ENCODE data around the gene ZNF827. TPM values are rescaled to one million over a fixed set of nuclear protein-coding genes. Genes with fewer than 3 reads are reported as not detected.

The ZNF827 gene
- total and polyA plus RNA-seq, 2 of the 8 experiments (the other 6 are each of a cell fraction or from before 2014, with no cell fraction given): 25.3 to 26.2 TPM

DNA sequence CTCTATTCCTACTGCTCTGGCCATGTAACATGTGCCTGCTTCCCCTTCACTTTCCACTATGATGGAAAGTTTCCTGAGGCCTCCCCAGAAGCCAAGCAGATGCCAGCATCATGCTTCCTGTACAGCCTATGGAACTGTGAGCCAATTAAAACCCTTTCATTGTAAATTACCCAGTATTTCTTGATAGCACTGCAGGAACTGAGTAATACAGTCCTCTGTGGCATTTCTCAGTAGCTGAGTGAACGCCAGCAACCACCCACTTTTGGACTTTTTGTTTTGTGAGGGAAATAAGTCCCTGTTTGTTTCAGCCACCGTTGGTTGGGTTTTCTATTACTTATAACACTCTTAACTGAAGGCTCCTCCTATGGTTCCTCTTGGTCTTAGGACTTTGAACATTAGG lies 154.6 kb downstream of the ZNF827 start (continued):
- TF ChIP-seq CHD7 (IDR thresholded peaks at IDR 0.05; ENCODE audit: insufficient replicate concordance, low read length) (no peak), E2F6 (IDR thresholded peaks at IDR 0.05) (no peak), KDM4A (IDR thresholded peaks at IDR 0.05; ENCODE audit: low read depth, low read length, severe bottlenecking) (no peak), RAD21 (IDR thresholded peaks at IDR 0.05 in 1 of 2, conservative IDR thresholded peaks at IDR 0.05 in 1 of 2; ENCODE audit: low read depth in 2 of 2, low read length in 2 of 2) (no peak), USF2 (IDR thresholded peaks at IDR 0.05; ENCODE audit: low read length) (no peak), SP2 (IDR thresholded peaks at IDR 0.05; ENCODE audit: low read length) (no peak), POLR2A (IDR thresholded peaks at IDR 0.05; ENCODE audit: control extremely low read depth in 1 of 2, low read depth in 2 of 2, low read length in 2 of 2) (no peak), NRF1 (IDR thresholded peaks at IDR 0.05; ENCODE audit: low read depth, low read length) (no peak), POLR2AphosphoS5 (IDR thresholded peaks at IDR 0.05; ENCODE audit: low read depth, low read length) (no peak)
- TF ChIP-seq, protein P1, sequence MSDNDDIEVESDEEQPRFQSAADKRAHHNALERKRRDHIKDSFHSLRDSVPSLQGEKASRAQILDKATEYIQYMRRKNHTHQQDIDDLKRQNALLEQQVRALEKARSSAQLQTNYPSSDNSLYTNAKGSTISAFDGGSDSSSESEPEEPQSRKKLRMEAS (IDR thresholded peaks at IDR 0.05): no peak

All from H1 (cell line).